Hepatocyte (in vitro differentiated cells): ENCODE data around the gene ACACA. TPM values are rescaled to one million over a fixed set of nuclear protein-coding genes. Genes with fewer than 3 reads are reported as not detected.

Source experiments
- DNase-seq: peaks from one replicate; pipeline ENCODE4 v3.0.0-alpha.2; 2016; ENCODE audit warnings: low spot score
- H2AFZ ChIP-seq: fragments of 200-600 bp; sonication (generic); 2 replicates; pipeline ENCODE4 v1.6.0; 2016; ENCODE audit warnings: antibody characterized with exemption, mild to moderate bottlenecking
- H3K27ac ChIP-seq: fragments of 200-600 bp; sonication (generic); 2 replicates; pipeline ENCODE4 v1.5.1; 2016; ENCODE audit warnings: mild to moderate bottlenecking
- H3K27me3 ChIP-seq: fragments of 200-600 bp; sonication (generic); 2 replicates; pipeline ENCODE4 v1.6.1; 2016
- H3K36me3 ChIP-seq: fragments of 200-600 bp; sonication (generic); replicated peaks from 2 replicates; pipeline ENCODE4 v1.5.1; 2016; ENCODE audit warnings: low read depth; ENCODE audit not compliant: insufficient read depth
- H3K4me1 ChIP-seq: fragments of 200-600 bp; sonication (generic); 2 replicates; pipeline ENCODE4 v1.5.1; 2016; ENCODE audit warnings: mild to moderate bottlenecking, moderate library complexity; ENCODE audit not compliant: insufficient read depth
- H3K4me2 ChIP-seq: fragments of 200-600 bp; sonication (generic); 2 replicates; pipeline ENCODE4 v1.6.0; 2016
- H3K4me3 ChIP-seq: fragments of 200-600 bp; sonication (generic); 2 replicates; pipeline ENCODE4 v1.5.1; 2016; ENCODE audit warnings: mild to moderate bottlenecking
- H3K79me2 ChIP-seq: fragments of 200-600 bp; sonication (generic); 2 replicates; pipeline ENCODE4 v1.6.0; 2017; ENCODE audit warnings: mild to moderate bottlenecking
- H3K9me2 ChIP-seq: fragments of 200-600 bp; sonication (generic); replicated peaks from 2 replicates; pipeline ENCODE4 v1.6.0; 2017; ENCODE audit warnings: mild to moderate bottlenecking; ENCODE audit not compliant: insufficient read depth
- H3K9me3 ChIP-seq: fragments of 200-600 bp; sonication (generic); 2 replicates; pipeline ENCODE4 v1.5.1; 2016; ENCODE audit warnings: low read depth, mild to moderate bottlenecking
- H4K20me1 ChIP-seq: fragments of 200-600 bp; sonication (generic); 2 replicates; pipeline ENCODE4 v1.6.0; 2016; ENCODE audit warnings: mild to moderate bottlenecking; ENCODE audit not compliant: insufficient read depth, poor library complexity, severe bottlenecking
- EZH2 ChIP-seq: fragments of 200-600 bp; sonication (generic); IDR thresholded peaks from 2 replicates; pipeline ENCODE4 v1.6.1; 2016; ENCODE audit warnings: antibody characterized with exemption, mild to moderate bottlenecking, borderline replicate concordance
- EZH2phosphoT487 ChIP-seq: fragments of 200-600 bp; sonication (generic); IDR thresholded peaks from one replicate; pipeline ENCODE4 v1.6.1; 2018; ENCODE audit warnings: antibody characterized with exemption, mild to moderate bottlenecking, low read depth, moderate library complexity; ENCODE audit not compliant: unreplicated experiment, severe bottlenecking
- WGBS: methylation state at CpG from one replicate; pipeline ENCODE4 v1.1.6; 2016; ENCODE audit warnings: low lambda C conversion rate; ENCODE audit errors: missing lambda C conversion rate; 5-methylcytosine and 5-hydroxymethylcytosine counted together
- polyA plus RNA-seq: library from polyadenylated mRNA; unstranded; fragments of >200 nt; fragmentation: Nextera tagmentation; extraction: Ambion mirVana; gene quantifications from 2 replicates; pipeline ENCODE4 v1.2.1, GENCODE V29; 2016
- total RNA-seq: library from RNA; depleted of rRNA; stranded (reverse); fragments of >200 nt; gene quantifications from 2 replicates; pipeline ENCODE4 v1.2.3, GENCODE V29; 2014
- TF ChIP-seq, protein P1 (sequence below): fragments of 200-600 bp; sonication (generic); IDR thresholded peaks from 2 replicates; pipeline ENCODE4 v1.5.1; 2016; ENCODE audit warnings: antibody characterized with exemption, mild to moderate bottlenecking; ENCODE audit not compliant: poor library complexity

The ACACA gene
- total and polyA plus RNA-seq, 2 experiments from 2014 or later: 37.4 to 53.8 TPM

DNA sequence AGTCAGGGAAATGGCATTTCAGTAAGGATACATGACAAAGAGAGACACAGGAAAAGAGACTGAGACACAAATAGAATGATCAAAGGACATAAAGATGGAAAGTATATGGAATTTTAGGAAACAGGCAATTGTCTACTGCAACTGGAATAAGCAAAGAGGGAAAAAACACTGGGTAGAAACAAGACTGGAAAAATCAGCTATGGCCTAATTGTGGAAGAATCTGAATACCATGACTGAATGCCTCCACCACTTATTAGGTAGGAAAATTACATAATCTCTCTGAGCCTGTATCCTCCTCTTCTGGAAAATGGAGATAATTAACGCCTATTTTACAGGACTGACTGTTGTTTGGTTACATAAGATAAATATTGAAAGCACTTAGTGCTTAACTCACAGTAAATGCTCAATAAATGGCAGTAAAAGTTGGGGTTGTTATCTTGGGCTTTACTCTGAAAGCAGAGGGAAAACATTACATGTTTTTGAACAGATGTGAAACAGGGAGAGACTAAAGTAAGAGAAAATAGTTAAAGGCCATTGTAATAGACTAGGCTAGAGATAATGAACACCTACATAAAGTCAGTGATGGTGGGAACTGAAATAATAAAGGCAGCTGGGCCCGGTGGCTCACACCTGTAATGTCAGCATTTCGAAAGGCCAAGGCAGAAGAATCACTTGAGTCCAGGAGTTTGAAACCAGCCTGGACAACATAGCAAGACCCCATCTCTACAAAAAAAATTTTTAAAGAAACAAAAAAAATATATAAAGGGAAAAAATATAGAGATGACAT is 94.3 kb downstream of the ACACA start:
- WGBS: 58% methylated on average over 3 of the region's 3 CpGs
- no peaks in the 10 kb centered on the region for H3K9me2 ChIP-seq
- H3K36me3 ChIP-seq: no peaks in the 10 kb centered on the region
- H2AFZ ChIP-seq: no peak overlapping the region
- no peaks in the 10 kb centered on the region for H3K4me1 ChIP-seq
- peaks cover 30% of the 10 kb centered on the region for H3K79me2 ChIP-seq
- H3K27me3 ChIP-seq: no peaks in the 10 kb centered on the region
- no peaks in the 10 kb centered on the region for H4K20me1 ChIP-seq
- no peak for DNase-seq
- H3K4me3 ChIP-seq: no peak overlapping the region
- H3K9me3 ChIP-seq: no peaks in the 10 kb centered on the region
- no peak overlapping the region for H3K27ac ChIP-seq
- no peak overlapping the region for H3K4me2 ChIP-seq
- no peak for TF ChIP-seq EZH2
- no peak for TF ChIP-seq EZH2phosphoT487
- TF ChIP-seq, protein P1, sequence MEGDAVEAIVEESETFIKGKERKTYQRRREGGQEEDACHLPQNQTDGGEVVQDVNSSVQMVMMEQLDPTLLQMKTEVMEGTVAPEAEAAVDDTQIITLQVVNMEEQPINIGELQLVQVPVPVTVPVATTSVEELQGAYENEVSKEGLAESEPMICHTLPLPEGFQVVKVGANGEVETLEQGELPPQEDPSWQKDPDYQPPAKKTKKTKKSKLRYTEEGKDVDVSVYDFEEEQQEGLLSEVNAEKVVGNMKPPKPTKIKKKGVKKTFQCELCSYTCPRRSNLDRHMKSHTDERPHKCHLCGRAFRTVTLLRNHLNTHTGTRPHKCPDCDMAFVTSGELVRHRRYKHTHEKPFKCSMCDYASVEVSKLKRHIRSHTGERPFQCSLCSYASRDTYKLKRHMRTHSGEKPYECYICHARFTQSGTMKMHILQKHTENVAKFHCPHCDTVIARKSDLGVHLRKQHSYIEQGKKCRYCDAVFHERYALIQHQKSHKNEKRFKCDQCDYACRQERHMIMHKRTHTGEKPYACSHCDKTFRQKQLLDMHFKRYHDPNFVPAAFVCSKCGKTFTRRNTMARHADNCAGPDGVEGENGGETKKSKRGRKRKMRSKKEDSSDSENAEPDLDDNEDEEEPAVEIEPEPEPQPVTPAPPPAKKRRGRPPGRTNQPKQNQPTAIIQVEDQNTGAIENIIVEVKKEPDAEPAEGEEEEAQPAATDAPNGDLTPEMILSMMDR: no peak

DNA sequence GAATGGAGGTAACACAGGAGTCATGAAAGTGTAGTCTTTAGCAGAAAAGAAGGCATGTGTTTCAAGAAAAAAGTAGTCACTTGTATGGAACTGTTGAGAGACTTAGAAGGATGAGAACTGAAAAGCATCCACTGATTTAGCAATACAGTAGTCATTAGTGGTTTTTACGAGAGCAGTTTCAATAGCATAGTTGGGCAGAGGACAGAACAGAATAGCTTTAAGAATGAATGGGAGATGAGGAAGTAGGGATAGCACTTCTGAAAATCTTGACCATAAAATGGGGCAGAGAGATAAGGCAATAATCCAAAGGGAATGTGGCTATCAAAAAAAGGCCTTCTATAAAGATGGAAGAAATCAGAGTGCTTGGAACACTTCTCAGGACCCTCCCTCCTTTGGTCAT is 95.7 kb downstream of the ACACA start:
- Histone ChIP-seq H3K4me1 (no peaks in the 10 kb centered on the region), H3K9me3 (no peaks in the 10 kb centered on the region), H3K27me3 (no peaks in the 10 kb centered on the region), H3K4me2 (no peak overlapping the region), H3K79me2 (peaks cover 31% of the 10 kb centered on the region), H3K27ac (no peak overlapping the region), H3K36me3 (no peaks in the 10 kb centered on the region), H2AFZ (no peak overlapping the region), H3K4me3 (no peak overlapping the region), H3K9me2 (no peaks in the 10 kb centered on the region), H4K20me1 (no peaks in the 10 kb centered on the region)
- 74% methylated on average over 1 of the region's 1 CpG for WGBS
- TF ChIP-seq EZH2phosphoT487 (no peak), EZH2 (no peak)
- TF ChIP-seq, protein P1: no peak
- DNase-seq: no peak

DNA sequence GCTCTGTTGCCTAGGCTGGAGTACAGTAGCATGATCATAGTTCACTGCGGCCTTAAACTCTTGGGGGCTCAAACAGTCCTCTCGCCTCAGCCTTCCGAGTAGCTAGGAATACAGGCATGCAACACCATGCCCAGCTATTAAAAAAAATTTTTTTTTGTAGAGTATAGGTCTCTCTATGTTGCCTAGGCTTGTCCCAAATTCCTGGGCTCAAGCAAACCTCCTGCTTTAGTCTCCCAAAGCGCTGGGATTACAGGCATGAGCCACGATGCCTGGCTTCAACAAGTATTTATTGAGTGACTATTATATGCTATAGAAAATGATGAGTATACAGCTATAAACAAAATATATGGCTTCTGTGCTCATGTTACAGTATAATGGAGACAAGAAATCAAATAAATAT is 97.6 kb downstream of the ACACA start:
- Histone ChIP-seq H3K79me2 (peaks cover 24% of the 10 kb centered on the region), H3K9me2 (no peaks in the 10 kb centered on the region), H4K20me1 (no peaks in the 10 kb centered on the region), H3K4me2 (no peak overlapping the region), H3K4me1 (no peaks in the 10 kb centered on the region), H3K9me3 (no peaks in the 10 kb centered on the region), H3K27ac (no peak overlapping the region), H2AFZ (no peak overlapping the region), H3K4me3 (no peak overlapping the region), H3K36me3 (no peaks in the 10 kb centered on the region), H3K27me3 (no peaks in the 10 kb centered on the region)
- DNase-seq: no peak
- TF ChIP-seq EZH2: no peak
- TF ChIP-seq, protein P1: no peak
- TF ChIP-seq EZH2phosphoT487: no peak
- 93% methylated on average over 5 of the region's 5 CpGs for WGBS
